NB4 (cell line): Measurements from ENCODE around the gene DCLK1.

Experiments
- CTCF ChIP-seq: IDR thresholded peaks from one replicate; pipeline ENCODE4 v1.5.1; 2012; ENCODE audit warnings: low read depth, low read length
- POLR2A ChIP-seq: IDR thresholded peaks from 2 replicates; pipeline ENCODE4 v1.6.1; 2011; ENCODE audit warnings: mild to moderate bottlenecking; ENCODE audit not compliant: insufficient read length; ENCODE audit errors: extremely low read depth

- TF ChIP-seq POLR2A, result no peak
- no peak for TF ChIP-seq CTCF
These were observed 265.6 kb downstream of the DCLK1 start for GRCh38 chr13:35865341-35866240.
